Keratinocyte (primary cell): ENCODE measurements around the gene ACSS1.

ENCODE experiments used
- EZH2 ChIP-seq: IDR thresholded peaks from one replicate; pipeline ENCODE4 v1.6.1; 2012; ENCODE audit warnings: inconsistent platforms, mild to moderate bottlenecking, low read length, moderate library complexity
- TF ChIP-seq, protein P1 (sequence below), 3 experiments: IDR thresholded peaks in 1 of 3; conservative IDR thresholded peaks in 1 of 3; optimal IDR thresholded peaks in 1 of 3; 2 replicates in 2 of 3; 3 replicates in 1 of 3; pipeline versions ENCODE3 to v1.5.1; 2011; ENCODE audit warnings: low read length in 3 of 3, mild to moderate bottlenecking in 3 of 3, moderate library complexity in 2 of 3, control low read depth in 1 of 3, inconsistent platforms in 1 of 3; ENCODE audit not compliant: insufficient read depth in 2 of 3; ENCODE audit errors: extremely low read depth in 1 of 3

DNA sequence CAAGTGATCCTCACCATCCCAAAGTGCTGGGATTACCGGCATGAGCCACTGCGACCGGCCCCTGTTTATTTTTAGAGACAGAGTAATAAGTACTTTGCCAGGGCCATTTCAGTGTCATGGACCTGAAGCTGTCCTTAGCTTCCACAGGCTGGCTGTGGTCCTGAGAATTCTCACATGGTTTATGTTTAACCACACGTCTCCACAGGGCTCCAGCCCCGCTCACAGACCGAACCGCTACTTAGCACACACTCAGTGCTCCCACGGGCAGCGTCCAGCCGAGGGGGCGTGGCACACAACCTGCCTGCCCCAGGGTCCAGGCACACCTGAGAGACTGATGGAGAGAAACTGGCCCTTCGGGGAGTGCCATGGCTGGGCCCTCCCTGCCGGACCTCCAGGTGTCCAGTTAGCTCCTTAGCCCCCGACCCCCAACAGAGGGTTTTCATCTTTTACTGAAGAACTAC, 11.7 kb downstream of the ACSS1 start:
- TF ChIP-seq, protein P1, sequence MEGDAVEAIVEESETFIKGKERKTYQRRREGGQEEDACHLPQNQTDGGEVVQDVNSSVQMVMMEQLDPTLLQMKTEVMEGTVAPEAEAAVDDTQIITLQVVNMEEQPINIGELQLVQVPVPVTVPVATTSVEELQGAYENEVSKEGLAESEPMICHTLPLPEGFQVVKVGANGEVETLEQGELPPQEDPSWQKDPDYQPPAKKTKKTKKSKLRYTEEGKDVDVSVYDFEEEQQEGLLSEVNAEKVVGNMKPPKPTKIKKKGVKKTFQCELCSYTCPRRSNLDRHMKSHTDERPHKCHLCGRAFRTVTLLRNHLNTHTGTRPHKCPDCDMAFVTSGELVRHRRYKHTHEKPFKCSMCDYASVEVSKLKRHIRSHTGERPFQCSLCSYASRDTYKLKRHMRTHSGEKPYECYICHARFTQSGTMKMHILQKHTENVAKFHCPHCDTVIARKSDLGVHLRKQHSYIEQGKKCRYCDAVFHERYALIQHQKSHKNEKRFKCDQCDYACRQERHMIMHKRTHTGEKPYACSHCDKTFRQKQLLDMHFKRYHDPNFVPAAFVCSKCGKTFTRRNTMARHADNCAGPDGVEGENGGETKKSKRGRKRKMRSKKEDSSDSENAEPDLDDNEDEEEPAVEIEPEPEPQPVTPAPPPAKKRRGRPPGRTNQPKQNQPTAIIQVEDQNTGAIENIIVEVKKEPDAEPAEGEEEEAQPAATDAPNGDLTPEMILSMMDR (optimal IDR thresholded peaks at IDR 0.05 in 1 of 3, IDR thresholded peaks at IDR 0.05 in 1 of 3, conservative IDR thresholded peaks at IDR 0.05 in 1 of 3; ENCODE audit: extremely low read depth in 1 of 3, insufficient read depth in 2 of 3, low read length in 3 of 3): no peak
- no peak for TF ChIP-seq EZH2
